GM19438 (cell line): Measurements from ENCODE around the gene ZBTB44.

Experiments
- ATAC-seq: cut with Tn5 transposase; IDR thresholded peaks from one replicate; pipeline ENCODE4 v1.9.1; 2021; ENCODE audit warnings: low read depth; ENCODE audit not compliant: unreplicated experiment

Gene ZBTB44

GRCh38 chr11:130216591-130217132 lies 98.1 kb downstream of the ZBTB44 start:
- no peak for ATAC-seq

GRCh38 chr11:130216221-130216550 lies 98.5 kb downstream of the ZBTB44 start:
- ATAC-seq, result no peak

- ATAC-seq, result no peak
These were observed 99.0 kb downstream of the ZBTB44 start for GRCh38 chr11:130215531-130216220.

- ATAC-seq, result no peak
These were observed 99.7 kb downstream of the ZBTB44 start for GRCh38 chr11:130214861-130215530.

GRCh38 chr11:130213979-130214281 lies 100.8 kb downstream of the ZBTB44 start:
- ATAC-seq, result no peak

GRCh38 chr11:130213143-130213978 lies 101.4 kb downstream of the ZBTB44 start:
- ATAC-seq, result peak; percentile 91

- no peak for ATAC-seq
These were observed 102.2 kb downstream of the ZBTB44 start for GRCh38 chr11:130212431-130212961.

GRCh38 chr11:130211781-130212401 lies 102.8 kb downstream of the ZBTB44 start:
- ATAC-seq, result no peak

- no peak for ATAC-seq
These were observed 103.6 kb downstream of the ZBTB44 start for GRCh38 chr11:130211144-130211543.

GRCh38 chr11:130209954-130210854 lies 104.5 kb downstream of the ZBTB44 start:
- no peak for ATAC-seq

- ATAC-seq, result no peak
These were observed 105.4 kb downstream of the ZBTB44 start for GRCh38 chr11:130209128-130209932.

- no peak for ATAC-seq
These were observed 106.2 kb downstream of the ZBTB44 start for GRCh38 chr11:130208241-130209127.

GRCh38 chr11:130206141-130206540 lies 108.6 kb downstream of the ZBTB44 start:
- ATAC-seq, result no peak

- no peak for ATAC-seq
These were observed 110.0 kb downstream of the ZBTB44 start for GRCh38 chr11:130204703-130205095.

- no peak for ATAC-seq
These were observed 110.7 kb downstream of the ZBTB44 start for GRCh38 chr11:130203766-130204702.

GRCh38 chr11:130202818-130203689 lies 111.7 kb downstream of the ZBTB44 start:
- no peak for ATAC-seq
